Muscle of leg (tissue), 11 donors: ENCODE results near the gene CERS6. TPM values are rescaled to one million over a fixed set of nuclear protein-coding genes. Genes with fewer than 3 reads are reported as not detected.
"Not testable (repeated sequence)": the region's sequence is repeated elsewhere in the genome, so short reads cannot be mapped to it uniquely, and the experiment has no call there.

ENCODE experiments used
- DNase-seq: peaks from one replicate; pipeline ENCODE4 v3.0.0; 2013
- H3K27ac ChIP-seq: one replicate; pipeline ENCODE4 v1.5.1; 2013; ENCODE audit warnings: mild to moderate bottlenecking, low read length, control low read depth
- H3K27me3 ChIP-seq: one replicate; pipeline ENCODE4 v1.6.1; 2013; ENCODE audit warnings: low read length; ENCODE audit not compliant: control insufficient read depth, insufficient read depth
- H3K36me3 ChIP-seq: one replicate; pipeline ENCODE4 v1.6.1; 2013; ENCODE audit warnings: low read length; ENCODE audit not compliant: control insufficient read depth, insufficient read depth
- H3K4me1 ChIP-seq: one replicate; pipeline ENCODE4 v1.6.1; 2013; ENCODE audit warnings: low read length; ENCODE audit not compliant: control insufficient read depth, insufficient read depth
- H3K4me3 ChIP-seq: one replicate; pipeline ENCODE4 v1.5.1; 2013; ENCODE audit warnings: low read length, control low read depth
- H3K9me3 ChIP-seq: replicated peaks from 2 replicates; pipeline ENCODE4 v1.6.1; 2013; ENCODE audit warnings: low read depth, low read length; ENCODE audit not compliant: control insufficient read depth
- WGBS: methylation state at CpG from one replicate; pipeline ENCODE4 v1.1.5; 2013; ENCODE audit warnings: missing lambda C conversion rate; ENCODE audit not compliant: insufficient coverage; 5-methylcytosine and 5-hydroxymethylcytosine counted together
- polyA plus RNA-seq, 8 donors: library from polyadenylated mRNA; unstranded; fragments of 120-200 nt; gene quantifications; one replicate each; pipeline versions ENCODE4 v1.2.1 to v1.2.3, GENCODE V29; 2013; ENCODE audit warnings: inconsistent platforms in 1 of 8, low replicate concordance in 1 of 8; ENCODE audit not compliant: insufficient read length in 8 of 8, insufficient read depth in 1 of 8
- total RNA-seq: library from RNA; stranded (reverse); fragments of 120-200 nt; gene quantifications from one replicate; pipeline ENCODE4 v1.2.4, GENCODE V29; 2013

The CERS6 gene
- total and polyA plus RNA-seq, 9 donors, result 21.2 to 54.4 (median 39.0) TPM

DNA sequence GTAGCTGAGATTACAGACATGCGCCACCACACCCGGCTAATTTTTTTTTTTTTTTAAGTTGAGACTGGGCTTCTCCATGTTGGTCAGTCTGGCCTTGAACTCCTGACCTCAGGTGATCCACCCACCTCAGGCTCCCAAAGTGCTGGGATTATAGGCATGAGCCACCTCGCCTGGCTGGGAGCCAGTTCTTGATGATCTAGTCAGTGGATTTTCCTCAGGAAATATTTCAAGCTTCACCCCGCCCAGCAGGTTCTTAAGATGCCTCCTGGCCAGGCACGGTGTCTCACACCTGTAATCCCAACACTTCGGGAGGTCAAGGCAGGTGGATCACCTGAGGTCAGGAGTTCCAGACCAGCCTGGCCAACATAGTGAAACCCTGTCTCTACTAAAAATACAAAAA is 312.3 kb downstream of the CERS6 start:
- H3K27ac ChIP-seq, H3K9me3 ChIP-seq, H3K4me3 ChIP-seq, H3K27me3 ChIP-seq, H3K4me1 ChIP-seq, DNase-seq: not testable (repeated sequence)
- H3K36me3 ChIP-seq, result peaks cover 15% of the 10 kb centered on the region
- 97% methylated on average over 4 of the region's 6 CpGs for WGBS

DNA sequence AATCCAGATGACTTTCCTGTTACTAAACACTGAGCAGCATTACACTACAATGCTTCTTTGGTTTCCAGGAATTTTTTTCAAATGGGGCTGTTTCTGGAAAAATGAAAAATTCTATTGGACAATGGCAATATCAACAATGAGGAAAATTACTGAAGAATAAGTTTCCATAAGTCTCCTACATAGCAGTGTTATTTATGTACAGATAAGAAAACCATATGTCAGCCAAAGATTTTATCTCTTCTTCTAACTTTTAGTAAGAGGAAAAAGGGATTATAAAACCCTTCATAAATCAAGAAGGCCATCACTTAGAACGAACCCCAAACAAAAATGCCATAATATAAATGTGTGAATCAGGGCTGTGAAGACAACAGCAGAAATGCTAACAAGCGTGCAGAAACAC is 314.7 kb downstream of the CERS6 start:
- WGBS, result no CpG with 5 or more reads among the region's 2 CpGs
- H3K4me3 ChIP-seq, result no peak overlapping the region
- no peaks in the 10 kb centered on the region for H3K27me3 ChIP-seq
- H3K36me3 ChIP-seq, result peaks cover 15% of the 10 kb centered on the region
- peak; percentile 25 for DNase-seq
- no peaks in the 10 kb centered on the region for H3K4me1 ChIP-seq
- no peaks in the 10 kb centered on the region for H3K9me3 ChIP-seq
- H3K27ac ChIP-seq, result no peak overlapping the region

DNA sequence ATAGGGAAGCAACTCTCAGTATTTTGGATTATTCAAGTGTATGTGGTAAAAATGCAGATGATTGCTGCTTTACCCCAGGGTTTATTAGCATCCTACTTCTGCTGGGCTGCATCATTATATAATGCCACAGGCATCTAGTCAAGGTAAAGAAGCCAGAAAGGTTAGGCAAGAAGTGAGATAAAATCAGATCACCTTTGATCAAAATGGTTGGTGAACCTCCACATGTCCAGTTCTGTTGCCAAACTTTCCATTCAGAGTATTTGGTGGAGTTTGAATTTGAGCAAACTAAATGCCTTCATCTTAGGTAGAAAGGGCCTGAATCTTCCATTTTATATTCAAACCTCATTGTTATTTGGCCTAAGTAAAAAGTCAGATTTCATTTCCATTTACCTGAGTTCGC is 316.6 kb downstream of the CERS6 start:
- H3K36me3 ChIP-seq, result peaks cover 9% of the 10 kb centered on the region
- no CpG with 5 or more reads among the region's 1 CpG for WGBS
- H3K4me1 ChIP-seq, result no peaks in the 10 kb centered on the region
- no peak overlapping the region for H3K27ac ChIP-seq
- no peak overlapping the region for H3K4me3 ChIP-seq
- no peaks in the 10 kb centered on the region for H3K27me3 ChIP-seq
- DNase-seq, result no peak
- H3K9me3 ChIP-seq, result no peaks in the 10 kb centered on the region

DNA sequence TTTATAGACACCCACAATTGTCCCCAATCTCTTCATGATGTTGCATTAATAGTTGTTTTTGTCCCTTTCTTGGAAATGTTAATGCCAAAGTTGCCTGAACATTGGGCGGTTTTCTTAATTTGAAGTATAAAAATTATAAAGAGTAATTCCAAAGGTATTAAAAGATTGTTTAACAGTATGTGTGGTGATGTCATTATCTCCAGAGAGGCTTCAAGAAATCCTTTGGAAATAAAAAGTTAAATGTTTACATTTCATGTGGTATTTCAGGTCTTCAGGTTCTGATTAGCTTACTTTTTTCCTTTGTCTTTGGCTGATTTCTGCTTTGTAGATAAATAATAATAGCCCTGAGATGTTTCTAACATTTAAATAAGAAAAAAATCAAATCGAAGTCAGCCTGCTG is 317.1 kb downstream of the CERS6 start:
- H3K4me1 ChIP-seq, result no peaks in the 10 kb centered on the region
- H3K36me3 ChIP-seq, result peaks cover 9% of the 10 kb centered on the region
- no peak overlapping the region for H3K4me3 ChIP-seq
- WGBS, result no CpG with 5 or more reads among the region's 2 CpGs
- no peaks in the 10 kb centered on the region for H3K27me3 ChIP-seq
- no peaks in the 10 kb centered on the region for H3K9me3 ChIP-seq
- DNase-seq, result no peak
- no peak overlapping the region for H3K27ac ChIP-seq

DNA sequence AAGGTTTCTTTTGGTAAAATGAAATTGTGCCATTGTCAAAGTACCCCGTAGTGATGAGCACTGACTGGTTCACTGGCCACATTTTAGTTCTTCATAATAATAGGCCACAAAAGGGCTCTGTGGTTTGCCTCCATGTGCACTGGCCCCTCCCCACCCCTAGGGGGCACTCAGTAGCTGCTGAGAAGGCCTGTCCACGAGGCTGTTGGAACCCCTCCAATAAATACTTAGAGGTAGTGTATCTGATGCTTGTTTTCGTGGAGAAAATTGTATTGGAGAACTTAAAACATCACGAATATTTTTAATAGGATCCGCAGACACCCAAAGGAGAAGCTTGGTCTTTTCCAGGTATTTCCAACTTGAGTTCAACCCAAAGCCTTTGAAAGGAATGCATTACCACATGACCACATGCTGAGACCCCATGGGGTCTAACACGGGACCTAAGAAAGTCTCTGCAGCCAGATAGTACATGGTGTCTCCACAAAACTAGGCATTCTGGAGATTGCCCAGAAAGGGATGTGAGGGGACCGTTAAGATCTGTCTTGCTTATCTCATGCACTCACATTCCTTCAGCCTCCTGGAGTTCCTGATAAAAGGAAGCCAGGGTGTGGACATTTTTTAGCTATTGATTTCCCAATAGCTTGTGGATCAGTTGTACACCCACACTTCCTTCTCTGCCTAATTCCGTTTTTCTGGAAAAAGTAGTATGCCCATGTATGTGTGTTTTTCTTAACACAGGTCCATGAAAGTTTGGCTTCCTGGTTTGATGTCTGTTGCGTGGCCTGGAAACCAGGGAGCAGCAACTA is 317.8 kb downstream of the CERS6 start:
- peaks cover 9% of the 10 kb centered on the region for H3K36me3 ChIP-seq
- no peak overlapping the region for H3K27ac ChIP-seq
- H3K4me1 ChIP-seq, result no peaks in the 10 kb centered on the region
- peak; percentile 31 for DNase-seq
- H3K27me3 ChIP-seq, result no peaks in the 10 kb centered on the region
- no peaks in the 10 kb centered on the region for H3K9me3 ChIP-seq
- 100% methylated on average over 1 of the region's 9 CpGs for WGBS
- H3K4me3 ChIP-seq, result no peak overlapping the region

DNA sequence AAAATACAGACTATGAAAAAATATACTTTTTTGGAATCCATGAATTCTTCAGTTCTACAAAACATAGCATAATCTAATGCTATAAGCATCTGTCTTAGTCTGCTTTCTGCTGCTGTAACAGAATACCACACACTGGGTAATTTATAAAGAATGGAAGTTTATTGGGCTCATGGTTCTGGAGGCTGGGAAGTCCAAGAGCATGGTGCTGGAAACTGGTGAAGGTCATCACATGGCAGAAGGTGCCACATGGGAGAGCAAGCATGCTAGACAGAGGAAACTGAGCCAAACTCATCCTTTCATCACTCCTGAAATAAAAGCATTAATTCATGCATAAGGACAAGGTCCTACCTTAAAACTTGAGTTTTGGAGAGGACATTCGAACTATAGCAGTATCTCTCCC is 319.8 kb downstream of the CERS6 start:
- H3K36me3 ChIP-seq, result peaks cover 4% of the 10 kb centered on the region
- H3K4me3 ChIP-seq, result no peak overlapping the region
- WGBS, result 0% methylated on average over 1 of the region's 1 CpG
- no peak overlapping the region for H3K27ac ChIP-seq
- H3K27me3 ChIP-seq, result no peaks in the 10 kb centered on the region
- no peaks in the 10 kb centered on the region for H3K4me1 ChIP-seq
- H3K9me3 ChIP-seq, result no peaks in the 10 kb centered on the region
- no peak for DNase-seq

DNA sequence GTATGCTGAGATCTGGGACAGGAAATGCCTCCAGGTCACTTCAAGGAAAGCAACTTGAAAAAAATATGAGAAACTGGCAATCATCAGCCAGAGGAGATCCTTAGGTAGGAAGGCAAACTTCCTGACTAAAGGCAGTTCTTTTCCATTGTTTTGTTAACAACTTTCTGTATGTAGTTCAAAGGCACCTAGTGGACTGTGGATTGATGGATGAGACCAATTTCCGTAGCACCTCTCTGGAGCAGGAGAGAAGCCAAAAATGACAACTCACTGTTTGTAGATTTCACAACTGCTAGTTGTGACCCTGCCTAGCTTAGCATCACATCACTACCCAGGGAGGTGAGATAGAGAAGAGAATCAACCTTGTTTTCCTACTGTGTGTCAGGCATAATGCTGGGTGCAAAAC is 324.6 kb downstream of the CERS6 start:
- Histone ChIP-seq H3K36me3 (peaks cover 2% of the 10 kb centered on the region), H3K27ac (no peak overlapping the region), H3K4me3 (no peak overlapping the region), H3K9me3 (no peaks in the 10 kb centered on the region), H3K27me3 (no peaks in the 10 kb centered on the region), H3K4me1 (no peaks in the 10 kb centered on the region)
- DNase-seq, result no peak
- no CpG with 5 or more reads among the region's 1 CpG for WGBS

DNA sequence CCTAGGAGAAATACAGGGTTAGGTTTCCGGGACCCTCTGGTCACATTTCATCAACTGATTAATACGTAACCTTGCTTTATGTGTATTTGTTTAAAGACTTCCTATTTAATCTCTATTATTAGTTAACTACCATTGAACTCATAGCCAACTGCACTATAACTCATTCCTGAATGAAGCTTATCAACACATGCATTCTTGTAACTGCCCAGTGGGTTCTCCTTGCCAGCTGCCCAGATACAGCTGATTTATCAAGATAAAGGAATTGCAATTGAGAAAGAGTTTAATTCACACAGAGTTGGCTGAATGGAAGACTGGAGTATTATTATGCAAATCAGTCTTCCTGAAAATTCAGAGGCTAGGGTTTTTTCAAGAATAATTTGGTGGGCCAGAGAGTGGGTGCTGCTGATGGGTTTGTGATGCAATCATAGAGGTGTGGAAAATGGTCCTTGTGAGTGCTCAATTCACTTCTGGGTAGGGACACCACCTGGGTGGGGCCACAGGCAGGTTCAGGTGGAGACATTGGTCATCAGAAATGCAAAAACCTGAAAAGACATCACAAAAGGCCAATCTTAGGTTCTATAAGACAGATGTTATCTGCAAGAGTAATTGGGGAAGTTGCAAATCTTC is 325.2 kb downstream of the CERS6 start:
- H3K9me3 ChIP-seq, result no peaks in the 10 kb centered on the region

DNA sequence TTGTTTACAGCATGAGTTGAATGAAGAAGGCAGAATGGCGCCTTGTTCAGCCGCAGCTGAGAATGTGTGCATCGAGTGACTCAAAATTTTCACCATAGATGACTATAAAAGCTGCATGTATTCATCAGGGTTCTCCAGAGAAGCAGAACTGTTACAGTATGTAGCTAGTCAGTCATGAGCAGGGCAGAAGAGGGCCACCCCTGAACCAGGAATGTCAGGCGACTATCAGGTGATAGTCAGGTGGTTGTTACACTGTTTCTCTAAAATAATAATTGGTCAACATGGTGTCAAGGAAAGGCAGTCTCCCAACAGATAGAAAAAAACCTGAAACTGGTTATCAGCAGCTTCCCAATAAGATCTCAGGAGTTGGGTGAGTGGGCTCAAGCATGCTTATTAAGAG is 326.2 kb downstream of the CERS6 start:
- 100% methylated on average over 1 of the region's 4 CpGs for WGBS
- Histone ChIP-seq H3K9me3 (no peaks in the 10 kb centered on the region), H3K4me3 (no peak overlapping the region), H3K27ac (no peak overlapping the region), H3K27me3 (no peaks in the 10 kb centered on the region), H3K4me1 (no peaks in the 10 kb centered on the region), H3K36me3 (no peaks in the 10 kb centered on the region)
- DNase-seq, result no peak

More for the DNA sequence above, 325.2 kb downstream of the CERS6 start:
- no peak for DNase-seq
- Histone ChIP-seq H3K27ac (no peak overlapping the region), H3K27me3 (no peaks in the 10 kb centered on the region), H3K4me3 (no peak overlapping the region), H3K4me1 (no peaks in the 10 kb centered on the region), H3K36me3 (no peaks in the 10 kb centered on the region)
- no CpG with 5 or more reads among the region's 2 CpGs for whole genome bisulfite sequencing

DNA sequence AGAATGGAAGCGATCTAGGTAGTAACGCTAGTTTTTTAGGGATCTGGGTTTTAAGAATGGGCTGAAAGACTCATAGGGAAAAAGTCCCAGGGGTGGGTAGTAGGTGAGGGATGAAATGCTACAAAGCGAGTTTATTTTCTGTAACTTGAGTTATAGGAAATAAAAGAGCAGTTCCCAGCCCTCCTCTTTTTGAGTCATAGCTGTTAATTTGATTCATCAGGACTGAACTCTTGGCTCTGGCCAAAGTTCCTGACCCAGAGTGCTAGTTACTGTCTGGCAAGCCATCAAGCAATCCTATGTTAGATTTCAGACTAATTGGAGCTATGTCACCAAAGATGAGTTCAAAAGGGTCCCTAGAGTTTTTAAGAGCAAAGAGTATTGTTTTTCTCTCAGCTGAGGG is 328.9 kb downstream of the CERS6 start:
- H3K4me1 ChIP-seq, result no peaks in the 10 kb centered on the region
- no peaks in the 10 kb centered on the region for H3K9me3 ChIP-seq
- no peaks in the 10 kb centered on the region for H3K27me3 ChIP-seq
- H3K4me3 ChIP-seq, result no peak overlapping the region
- H3K27ac ChIP-seq, result no peak overlapping the region
- no peak for DNase-seq
- 100% methylated on average over 1 of the region's 3 CpGs for whole genome bisulfite sequencing
- H3K36me3 ChIP-seq, result no peaks in the 10 kb centered on the region
